Natural killer cell (primary cell): ENCODE measurements around the gene ENO3. TPM values are rescaled to one million over a fixed set of nuclear protein-coding genes. Genes with fewer than 3 reads are reported as not detected.

ENCODE experiments used
- ATAC-seq, 3 donors: fragments of 150-1000 bp in 2 of 3; fragments of 200-7000 bp in 1 of 3; cut with Tn5 transposase; 1 replicate in 1 of 3; 2 replicates in 2 of 3; pipeline ENCODE4 v1.10.0; 2021; ENCODE audit warnings: mild to moderate bottlenecking in 2 of 3, moderate library complexity in 2 of 3
- DNase-seq, 2 donors: peaks; one replicate each; pipeline versions ENCODE4 v3.0.0 to v3.0.0-alpha.2; 2013 to 2021; ENCODE audit warnings: mixed read lengths in 1 of 2
- H3K27ac ChIP-seq: one replicate; pipeline ENCODE4 v1.5.1; 2013; ENCODE audit warnings: mild to moderate bottlenecking, low read length
- H3K27me3 ChIP-seq: one replicate; pipeline ENCODE4 v1.6.1; 2013; ENCODE audit warnings: low read length; ENCODE audit not compliant: control insufficient read depth, insufficient read depth
- H3K36me3 ChIP-seq: one replicate; pipeline ENCODE4 v1.6.1; 2013; ENCODE audit warnings: low read length; ENCODE audit not compliant: control insufficient read depth, insufficient read depth
- H3K4me1 ChIP-seq: one replicate; pipeline ENCODE4 v1.6.1; 2013; ENCODE audit warnings: low read length; ENCODE audit not compliant: control insufficient read depth, insufficient read depth
- H3K4me3 ChIP-seq: one replicate; pipeline ENCODE4 v1.5.1; 2013; ENCODE audit warnings: low read length
- H3K9me3 ChIP-seq: one replicate; pipeline ENCODE4 v1.6.1; 2013; ENCODE audit warnings: low read length; ENCODE audit not compliant: control insufficient read depth, insufficient read depth
- H3K27ac Mint-ChIP-seq, 2 donors: one replicate each; pipeline ENCODE4 v1.8.0; 2022; ENCODE audit warnings: mild to moderate bottlenecking in 2 of 2, mixed read lengths in 2 of 2, moderate library complexity in 1 of 2
- H3K27me3 Mint-ChIP-seq, 2 donors: one replicate each; pipeline ENCODE4 v1.8.0; 2022; ENCODE audit warnings: low read depth in 2 of 2, mixed read lengths in 2 of 2
- H3K36me3 Mint-ChIP-seq: one replicate; pipeline ENCODE4 v1.8.0; 2022; ENCODE audit warnings: mixed read lengths
- H3K4me1 Mint-ChIP-seq, 2 donors: one replicate each; pipeline ENCODE4 v1.8.0; 2022; ENCODE audit warnings: mixed read lengths in 2 of 2
- H3K4me3 Mint-ChIP-seq: one replicate; pipeline ENCODE4 v1.8.0; 2022; ENCODE audit warnings: mild to moderate bottlenecking, moderate library complexity, mixed read lengths
- H3K9me3 Mint-ChIP-seq, 2 donors: one replicate each; pipeline ENCODE4 v1.8.0; 2022; ENCODE audit warnings: mixed read lengths in 2 of 2
- WGBS: methylation state at CpG from one replicate; pipeline ENCODE4 v1.1.7; 2013; ENCODE audit warnings: missing lambda C conversion rate; ENCODE audit not compliant: insufficient coverage; 5-methylcytosine and 5-hydroxymethylcytosine counted together
- intact Hi-C: fragments of 100-400 bp; cut with micrococcal nuclease; formaldehyde crosslinking; loops from one replicate; pipeline ENCODE4 v1.14.2; 2022
- total RNA-seq, 4 donors: library from RNA; stranded (reverse); fragments of 120-200 nt in 1 of 4; gene quantifications; one replicate each; pipeline versions ENCODE4 v1.2.3 to v1.2.4, GENCODE V29; 2013 to 2022
- TF ChIP-seq, protein P1 (sequence below): fragments of 200-600 bp; IDR thresholded peaks from one replicate; pipeline ENCODE4 v1.8.0; 2022; ENCODE audit warnings: antibody characterized with exemption

Gene ENO3
- total RNA-seq, 3 donors from 2014 or later (not counting 1 experiment from before 2014, with no cell fraction given), result 26.1 to 28.4 (median 26.6) TPM

- DNase-seq (no peak), ATAC-seq (no peak)
- Mint-ChIP-seq H3K9me3 (no peaks in the 10 kb centered on the region), H3K4me3 (no peak overlapping the region), H3K4me1 (peaks cover 28 to 42% of the 10 kb centered on the region in 2 donors), H3K27me3 (peaks cover 0 to 4% of the 10 kb centered on the region in 2 donors), H3K36me3 (no peaks in the 10 kb centered on the region), H3K27ac (no peak overlapping the region)
- intact Hi-C loops, result no loop called here
- peaks cover 9% of the 10 kb centered on the region for H3K36me3 ChIP-seq
- no peaks in the 10 kb centered on the region for H3K27me3 ChIP-seq
- H3K4me3 ChIP-seq, result no peak overlapping the region
- no peaks in the 10 kb centered on the region for H3K9me3 ChIP-seq
- 94% methylated on average over 12 of the region's 12 CpGs for WGBS
- H3K27ac ChIP-seq, result no peak overlapping the region
- TF ChIP-seq, protein P1, sequence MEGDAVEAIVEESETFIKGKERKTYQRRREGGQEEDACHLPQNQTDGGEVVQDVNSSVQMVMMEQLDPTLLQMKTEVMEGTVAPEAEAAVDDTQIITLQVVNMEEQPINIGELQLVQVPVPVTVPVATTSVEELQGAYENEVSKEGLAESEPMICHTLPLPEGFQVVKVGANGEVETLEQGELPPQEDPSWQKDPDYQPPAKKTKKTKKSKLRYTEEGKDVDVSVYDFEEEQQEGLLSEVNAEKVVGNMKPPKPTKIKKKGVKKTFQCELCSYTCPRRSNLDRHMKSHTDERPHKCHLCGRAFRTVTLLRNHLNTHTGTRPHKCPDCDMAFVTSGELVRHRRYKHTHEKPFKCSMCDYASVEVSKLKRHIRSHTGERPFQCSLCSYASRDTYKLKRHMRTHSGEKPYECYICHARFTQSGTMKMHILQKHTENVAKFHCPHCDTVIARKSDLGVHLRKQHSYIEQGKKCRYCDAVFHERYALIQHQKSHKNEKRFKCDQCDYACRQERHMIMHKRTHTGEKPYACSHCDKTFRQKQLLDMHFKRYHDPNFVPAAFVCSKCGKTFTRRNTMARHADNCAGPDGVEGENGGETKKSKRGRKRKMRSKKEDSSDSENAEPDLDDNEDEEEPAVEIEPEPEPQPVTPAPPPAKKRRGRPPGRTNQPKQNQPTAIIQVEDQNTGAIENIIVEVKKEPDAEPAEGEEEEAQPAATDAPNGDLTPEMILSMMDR, result no peak
- H3K4me1 ChIP-seq, result peaks cover 22% of the 10 kb centered on the region
Measured at GRCh38 chr17:4932756-4933155, 18.2 kb upstream of the ENO3 start.

GRCh38 chr17:4933646-4934045, 17.3 kb upstream of the ENO3 start:
- Mint-ChIP-seq H3K27ac (peak overlapping the region in 1 of 2 donors; percentile 81), H3K9me3 (no peaks in the 10 kb centered on the region), H3K4me1 (peaks cover 33 to 50% of the 10 kb centered on the region in 2 donors), H3K27me3 (peaks cover 0 to 4% of the 10 kb centered on the region in 2 donors), H3K4me3 (peak overlapping the region; percentile 80), H3K36me3 (no peaks in the 10 kb centered on the region)
- Histone ChIP-seq H3K36me3 (peaks cover 17% of the 10 kb centered on the region), H3K27ac (no peak overlapping the region), H3K9me3 (no peaks in the 10 kb centered on the region), H3K27me3 (no peaks in the 10 kb centered on the region), H3K4me1 (peaks cover 29% of the 10 kb centered on the region), H3K4me3 (no peak overlapping the region)
- WGBS, result 40% methylated on average over 15 of the region's 16 CpGs
- TF ChIP-seq, protein P1, result no peak
- DNase-seq, result no peak
- intact Hi-C loops, result no loop called here
- ATAC-seq, result peak in 1 of 3 donors; percentile 10

DNA sequence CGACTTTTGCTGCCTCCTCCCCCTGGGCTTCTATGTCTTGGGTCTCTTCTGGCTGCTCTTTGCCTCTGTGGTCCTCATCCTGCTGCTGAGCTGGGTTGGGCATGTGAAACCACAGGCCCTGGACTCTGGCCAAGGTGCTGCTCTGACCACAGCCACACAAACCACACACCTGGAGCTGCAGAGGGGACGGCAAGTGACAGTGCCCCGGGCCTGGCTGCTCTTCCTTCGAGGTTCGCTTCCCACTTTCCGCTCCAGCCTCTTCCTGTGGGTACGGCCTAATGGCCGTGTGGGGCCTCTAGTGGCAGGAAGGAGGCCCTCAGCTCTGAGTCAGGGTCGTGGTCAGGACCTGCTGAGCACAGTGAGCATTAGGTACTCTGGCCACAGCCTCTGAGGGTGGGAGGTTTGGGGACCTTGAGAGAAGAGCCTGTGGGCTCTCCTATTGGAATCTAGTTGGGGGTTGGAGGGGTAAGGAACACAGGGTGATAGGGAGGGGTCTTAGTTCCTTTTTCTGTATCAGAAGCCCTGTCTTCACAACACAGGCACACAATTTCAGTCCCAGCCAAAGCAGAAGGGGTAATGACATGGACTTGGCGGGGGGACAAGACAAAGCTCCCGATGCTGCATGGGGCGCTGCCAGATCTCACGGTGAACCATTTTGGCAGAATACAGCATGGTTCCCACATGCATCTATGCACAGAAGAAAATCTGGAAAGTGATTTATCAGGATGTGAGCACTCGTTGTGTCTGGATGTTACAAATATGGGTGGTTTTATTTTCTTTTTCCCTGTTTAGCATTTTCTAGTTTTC, 16.5 kb upstream of the ENO3 start:
- H3K4me1 Mint-ChIP-seq, result peaks cover 34 to 57% of the 10 kb centered on the region in 2 donors
- Histone ChIP-seq H3K4me3 (no peak overlapping the region), H3K36me3 (peaks cover 18% of the 10 kb centered on the region), H3K27ac (no peak overlapping the region), H3K4me1 (peaks cover 36% of the 10 kb centered on the region), H3K27me3 (no peaks in the 10 kb centered on the region), H3K9me3 (no peaks in the 10 kb centered on the region)
- peak overlapping the region; percentile 80 for H3K4me3 Mint-ChIP-seq
- DNase-seq (peak in 1 of 2 donors; percentile 48), ATAC-seq (peak in 2 of 3 donors; percentile 48 to 60)
- H3K9me3 Mint-ChIP-seq, result no peaks in the 10 kb centered on the region
- WGBS, result 19% methylated on average over 13 of the region's 14 CpGs
- peaks cover 0 to 4% of the 10 kb centered on the region in 2 donors for H3K27me3 Mint-ChIP-seq
- TF ChIP-seq, protein P1, result no peak
- peak overlapping the region; percentile 55 to 81 for H3K27ac Mint-ChIP-seq
- no peaks in the 10 kb centered on the region for H3K36me3 Mint-ChIP-seq
- intact Hi-C loops, result no loop called here
